SK-N-SH (cell line): ENCODE results near the gene SYT7. TPM values are rescaled to one million over a fixed set of nuclear protein-coding genes. Genes with fewer than 3 reads are reported as not detected.
A peak's percentile ranks its signal among the peaks of the same experiment; 100 is the strongest.
"Not testable (repeated sequence)": the region's sequence is repeated elsewhere in the genome, so short reads cannot be mapped to it uniquely, and the experiment has no call there.

ENCODE experiments used
- CTCF ChIA-PET: fragments of 300-600, 350-600 bp; formaldehyde crosslinking; extraction: SDS; loops from one replicate; lab custom pipeline; 2021; lab: Yijun Ruan, JAX
- POLR2A ChIA-PET: fragments of 350-600 bp; sonication (Branson Sonifier 250); formaldehyde crosslinking; extraction: SDS; loops from one replicate; lab custom pipeline; 2020; ENCODE audit warnings: antibody characterized with exemption, inconsistent platforms; lab: Yijun Ruan, JAX
- DNase-seq: peaks from one replicate; pipeline ENCODE4 v3.0.0; 2012
- H2AFZ ChIP-seq: fragments of 200-600 bp; sonication (generic); 2 replicates; pipeline ENCODE4 v1.8.1; 2016; ENCODE audit warnings: antibody characterized with exemption, mild to moderate bottlenecking, low read depth
- H3F3A ChIP-seq: fragments of 200-600 bp; sonication (generic); replicated peaks from 2 replicates; pipeline ENCODE3; 2016; ENCODE audit warnings: antibody characterized with exemption, mild to moderate bottlenecking; ENCODE audit not compliant: insufficient read depth
- H3K27ac ChIP-seq, 2 experiments: fragments of 200-500 bp in 1 of 2; fragments of 200-600 bp in 1 of 2; sonication (Bioruptor generic) in 1 of 2; sonication (generic), shearing (Covaris generic) in 1 of 2; 2 replicates each; pipeline versions ENCODE4 v1.5.1 to v1.6.1; 2014 to 2016; ENCODE audit warnings: low read depth in 2 of 2, inconsistent platforms in 1 of 2, low read length in 1 of 2, mild to moderate bottlenecking in 1 of 2, mixed read lengths in 1 of 2
- H3K27me3 ChIP-seq: fragments of 200-600 bp; sonication (generic), shearing (Covaris generic); 2 replicates; pipeline ENCODE4 v1.6.1; 2016; ENCODE audit warnings: mixed run types; ENCODE audit not compliant: insufficient read depth
- H3K36me3 ChIP-seq, 2 experiments: fragments of 200-500 bp in 1 of 2; fragments of 200-600 bp in 1 of 2; sonication (Bioruptor generic) in 1 of 2; sonication (generic) in 1 of 2; replicated peaks in 1 of 2; 2 replicates each; pipeline versions ENCODE3 to v1.5.1; 2014 to 2016; ENCODE audit warnings: low read length in 1 of 2, mild to moderate bottlenecking in 1 of 2; ENCODE audit not compliant: insufficient read depth in 2 of 2, control insufficient read depth in 1 of 2
- H3K4me1 ChIP-seq, 2 experiments: fragments of 200-500 bp in 1 of 2; fragments of 200-600 bp in 1 of 2; sonication (Bioruptor generic) in 1 of 2; sonication (generic), shearing (Covaris generic) in 1 of 2; 2 replicates each; pipeline versions ENCODE4 v1.5.1 to v1.6.1; 2014 to 2016; ENCODE audit warnings: low read depth in 1 of 2, low read length in 1 of 2, mixed run types in 1 of 2; ENCODE audit not compliant: insufficient read depth in 2 of 2, control insufficient read depth in 1 of 2
- H3K4me2 ChIP-seq: fragments of 200-600 bp; sonication (generic), shearing (Covaris generic); 2 replicates; pipeline ENCODE4 v1.6.1; 2017; ENCODE audit warnings: mixed run types
- H3K4me3 ChIP-seq, 2 experiments: fragments of 200-500 bp in 1 of 2; fragments of 200-600 bp in 1 of 2; sonication (Bioruptor generic) in 1 of 2; sonication (generic), shearing (Covaris generic) in 1 of 2; 2 replicates each; pipeline versions ENCODE4 v1.5.1 to v1.8.1; 2014 to 2016; ENCODE audit warnings: low read depth in 2 of 2, inconsistent platforms in 1 of 2, low read length in 1 of 2, mild to moderate bottlenecking in 1 of 2, mixed read lengths in 1 of 2, moderate library complexity in 1 of 2
- H3K79me2 ChIP-seq: fragments of 200-600 bp; sonication (generic); 2 replicates; pipeline ENCODE4 v1.8.1; 2017; ENCODE audit warnings: mild to moderate bottlenecking; ENCODE audit not compliant: insufficient read depth
- H3K9ac ChIP-seq: fragments of 200-600 bp; sonication (generic); 2 replicates; pipeline ENCODE4 v1.6.1; 2017; ENCODE audit warnings: mixed run types
- H3K9me2 ChIP-seq: fragments of 200-600 bp; sonication (generic); 2 replicates; pipeline ENCODE4 v1.6.1; 2017; ENCODE audit warnings: mixed run types
- H3K9me3 ChIP-seq: fragments of 200-600 bp; sonication (generic); 2 replicates; pipeline ENCODE4 v1.6.1; 2017; ENCODE audit warnings: mixed run types, mild to moderate bottlenecking, moderate library complexity
- H4K20me1 ChIP-seq: fragments of 200-600 bp; sonication (generic); 2 replicates; pipeline ENCODE4 v1.6.1; 2017; ENCODE audit warnings: mild to moderate bottlenecking, mixed run types; ENCODE audit not compliant: insufficient read depth
- CHD2 ChIP-seq: fragments of 150-350 bp; IDR thresholded peaks from 2 replicates; pipeline ENCODE4 v1.6.1; 2018; ENCODE audit warnings: low read length; ENCODE audit not compliant: partially characterized antibody
- ELF1 ChIP-seq: IDR thresholded peaks from 2 replicates; pipeline ENCODE4 v1.4.0; 2012
- EP300 ChIP-seq, 2 experiments: IDR thresholded peaks; 2 replicates each; pipeline versions ENCODE4 v1.4.0 to v1.6.1; 2012; ENCODE audit warnings: borderline replicate concordance in 1 of 2, low read depth in 1 of 2, low read length in 1 of 2
- FOXJ3 ChIP-seq: sonication (generic); formaldehyde crosslinking; IDR thresholded peaks from 2 replicates; pipeline ENCODE4 v1.5.1; 2020; ENCODE audit warnings: mild to moderate bottlenecking, missing genetic modification reagents
- GATA2 ChIP-seq: sonication (generic); formaldehyde crosslinking; IDR thresholded peaks from 2 replicates; pipeline ENCODE4 v1.5.0; 2020; ENCODE audit warnings: mild to moderate bottlenecking, missing genetic modification reagents
- JUND ChIP-seq: IDR thresholded peaks from 2 replicates; pipeline ENCODE4 v1.4.0; 2012
- MAX ChIP-seq: IDR thresholded peaks from 2 replicates; pipeline ENCODE4 v1.4.0; 2012; ENCODE audit warnings: low read depth
- MXI1 ChIP-seq: IDR thresholded peaks from 2 replicates; pipeline ENCODE4 v1.6.1; 2012; ENCODE audit warnings: mild to moderate bottlenecking, low read depth, low read length, improper control_type of control experiment
- SIN3A ChIP-seq: IDR thresholded peaks from 2 replicates; pipeline ENCODE4 v1.6.1; 2012; ENCODE audit warnings: low read depth, mild to moderate bottlenecking, low read length, moderate library complexity, borderline replicate concordance
- SMC3 ChIP-seq: IDR thresholded peaks from 2 replicates; pipeline ENCODE4 v1.6.1; 2012; ENCODE audit warnings: low read depth, low read length, improper control_type of control experiment
- TCF12 ChIP-seq: IDR thresholded peaks from 2 replicates; pipeline ENCODE4 v1.4.0; 2012
- WGBS: methylation state at CpG from one replicate; pipeline ENCODE4 v1.1.6; 2017; ENCODE audit warnings: low lambda C conversion rate; 5-methylcytosine and 5-hydroxymethylcytosine counted together
- polyA plus RNA-seq, 3 experiments: library from polyadenylated mRNA; depleted of rRNA; stranded (reverse); fragments of >200 nt; gene quantifications; 2 replicates each; pipeline ENCODE4 v1.2.3, GENCODE V29; 2012
- TF ChIP-seq, protein P1 (sequence below): IDR thresholded peaks from 2 replicates; pipeline ENCODE4 v1.4.0; 2012; ENCODE audit warnings: low read depth, borderline replicate concordance
- TF ChIP-seq, protein P2 (sequence below): IDR thresholded peaks from 2 replicates; pipeline ENCODE4 v1.6.1; 2012; ENCODE audit warnings: mild to moderate bottlenecking, low read depth, low read length, moderate library complexity

Gene SYT7
- polyA plus RNA-seq, 1 of the 3 experiments (the other 2 are of a cell fraction), result 1.1 TPM

DNA sequence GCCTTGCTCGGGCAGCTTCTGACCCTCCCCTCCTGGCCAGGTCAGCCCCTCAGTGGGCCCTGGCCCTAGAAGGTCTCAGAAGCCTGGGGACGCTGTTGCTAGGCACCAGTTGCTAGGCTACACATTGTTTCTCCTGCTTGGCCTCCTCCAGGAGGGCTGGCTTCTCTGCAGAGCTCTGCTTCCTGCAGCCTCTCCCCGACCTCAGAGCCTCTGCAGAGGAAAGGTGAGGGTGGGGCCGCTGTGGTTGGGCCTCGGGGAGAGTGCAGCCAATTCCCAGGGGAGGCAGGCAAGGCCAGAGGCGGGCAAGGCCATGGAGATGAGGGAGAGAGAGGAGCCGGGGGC, 99.9 kb downstream of the SYT7 start:
- no peaks in the 10 kb centered on the region for H3F3A ChIP-seq
- no peak overlapping the region for H2AFZ ChIP-seq
- TF ChIP-seq SIN3A (no peak), EP300 (IDR thresholded peaks at IDR 0.05; ENCODE audit: borderline replicate concordance in 1 of 2, low read depth in 1 of 2, low read length in 1 of 2) (no peak), TCF12 (no peak), MXI1 (peak; percentile 36; the same call in 1 of the 2 replicates), SMC3 (no peak)
- WGBS, result 46% methylated on average over 7 of the region's 7 CpGs
- H4K20me1 ChIP-seq, result no peaks in the 10 kb centered on the region
- DNase-seq, result peak; percentile 79
- no peak overlapping the region for H3K4me3 ChIP-seq
- no peaks in the 10 kb centered on the region for H3K79me2 ChIP-seq
- ChIA-PET POLR2A (no interaction called here), CTCF (interaction anchor here (0.9 to 21.8 kb wide), 6 partner anchors 21 to 157 kb away, joined by 3 to 670 read pairs (median 71); partner anchors contain the start of genes LRRC10B and SYT7)
- no peak overlapping the region for H3K27ac ChIP-seq
- no peak overlapping the region for H3K4me2 ChIP-seq
- no peak overlapping the region for H3K9ac ChIP-seq
- no peaks in the 10 kb centered on the region for H3K27me3 ChIP-seq
- H3K4me1 ChIP-seq, result peaks cover 0 to 12% of the 10 kb centered on the region in 2 experiments; a peak in 1 of 4 replicates
- no peaks in the 10 kb centered on the region for H3K9me2 ChIP-seq
- H3K9me3 ChIP-seq, result no peaks in the 10 kb centered on the region
- H3K36me3 ChIP-seq, result no peaks in the 10 kb centered on the region

DNA sequence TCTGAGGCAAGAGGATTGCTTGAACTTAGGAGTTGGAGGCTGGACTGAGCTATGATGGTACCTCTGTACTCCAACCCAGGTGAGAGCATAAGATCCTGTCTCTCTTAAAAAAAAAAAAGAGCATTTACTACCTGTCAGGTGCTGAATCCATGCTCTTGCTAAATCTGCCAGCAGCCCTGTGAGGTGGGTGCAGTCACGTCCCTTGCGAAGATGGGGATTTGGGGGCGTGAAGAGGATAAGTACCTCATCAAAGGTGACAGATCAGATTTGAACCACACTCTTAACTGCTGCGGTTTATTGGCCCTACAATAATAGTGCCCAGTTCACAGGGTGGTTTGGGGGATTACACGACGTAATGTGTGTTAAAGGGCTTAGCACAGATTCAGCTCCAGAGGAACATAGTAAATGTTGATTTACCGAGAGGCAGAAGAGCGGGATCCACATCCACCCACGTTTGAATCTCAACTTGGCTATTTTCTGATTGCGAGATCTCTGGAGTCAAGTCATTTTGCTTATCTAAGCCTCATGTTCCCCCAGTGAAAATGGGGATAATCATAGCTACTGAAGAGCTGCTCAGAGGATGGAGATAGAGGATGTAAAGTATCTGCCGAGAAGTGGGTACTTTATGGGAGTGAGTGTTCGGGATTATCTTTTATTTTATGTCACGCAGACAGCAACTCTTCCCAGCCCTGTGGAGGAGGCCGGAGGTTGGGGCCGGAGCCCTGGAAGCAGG, 100.4 kb downstream of the SYT7 start:
- Histone ChIP-seq H3K79me2 (no peaks in the 10 kb centered on the region), H3K4me3 (no peak overlapping the region), H3K9me3 (no peaks in the 10 kb centered on the region), H2AFZ (no peak overlapping the region), H3K27ac (no peak overlapping the region), H4K20me1 (no peaks in the 10 kb centered on the region), H3K9me2 (no peaks in the 10 kb centered on the region), H3K9ac (no peak overlapping the region), H3K4me2 (no peak overlapping the region), H3K36me3 (no peaks in the 10 kb centered on the region), H3K27me3 (no peaks in the 10 kb centered on the region), H3F3A (no peaks in the 10 kb centered on the region), H3K4me1 (peaks cover 0 to 12% of the 10 kb centered on the region in 2 experiments; a peak in 1 of 4 replicates)
- 91% methylated on average over 15 of the region's 15 CpGs for WGBS
- DNase-seq, result no peak
- CTCF ChIA-PET, result interaction anchor here (0.9 to 21.8 kb wide), 9 partner anchors 22 to 254 kb away, joined by 3 to 670 read pairs (median 19); partner anchors contain the start of genes LRRC10B and SYT7
- TF ChIP-seq JUND, result no peak
- no peak for TF ChIP-seq EP300 (IDR thresholded peaks at IDR 0.05; ENCODE audit: borderline replicate concordance in 1 of 2, low read depth in 1 of 2, low read length in 1 of 2)
- TF ChIP-seq, protein P1, sequence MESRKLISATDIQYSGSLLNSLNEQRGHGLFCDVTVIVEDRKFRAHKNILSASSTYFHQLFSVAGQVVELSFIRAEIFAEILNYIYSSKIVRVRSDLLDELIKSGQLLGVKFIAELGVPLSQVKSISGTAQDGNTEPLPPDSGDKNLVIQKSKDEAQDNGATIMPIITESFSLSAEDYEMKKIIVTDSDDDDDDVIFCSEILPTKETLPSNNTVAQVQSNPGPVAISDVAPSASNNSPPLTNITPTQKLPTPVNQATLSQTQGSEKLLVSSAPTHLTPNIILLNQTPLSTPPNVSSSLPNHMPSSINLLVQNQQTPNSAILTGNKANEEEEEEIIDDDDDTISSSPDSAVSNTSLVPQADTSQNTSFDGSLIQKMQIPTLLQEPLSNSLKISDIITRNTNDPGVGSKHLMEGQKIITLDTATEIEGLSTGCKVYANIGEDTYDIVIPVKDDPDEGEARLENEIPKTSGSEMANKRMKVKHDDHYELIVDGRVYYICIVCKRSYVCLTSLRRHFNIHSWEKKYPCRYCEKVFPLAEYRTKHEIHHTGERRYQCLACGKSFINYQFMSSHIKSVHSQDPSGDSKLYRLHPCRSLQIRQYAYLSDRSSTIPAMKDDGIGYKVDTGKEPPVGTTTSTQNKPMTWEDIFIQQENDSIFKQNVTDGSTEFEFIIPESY, result no peak
- TF ChIP-seq MAX, result no peak
- TF ChIP-seq ELF1, result no peak
- TF ChIP-seq FOXJ3 (CRISPR knock-in tag), result no peak
- TF ChIP-seq CHD2, result no peak
- TF ChIP-seq, protein P2, sequence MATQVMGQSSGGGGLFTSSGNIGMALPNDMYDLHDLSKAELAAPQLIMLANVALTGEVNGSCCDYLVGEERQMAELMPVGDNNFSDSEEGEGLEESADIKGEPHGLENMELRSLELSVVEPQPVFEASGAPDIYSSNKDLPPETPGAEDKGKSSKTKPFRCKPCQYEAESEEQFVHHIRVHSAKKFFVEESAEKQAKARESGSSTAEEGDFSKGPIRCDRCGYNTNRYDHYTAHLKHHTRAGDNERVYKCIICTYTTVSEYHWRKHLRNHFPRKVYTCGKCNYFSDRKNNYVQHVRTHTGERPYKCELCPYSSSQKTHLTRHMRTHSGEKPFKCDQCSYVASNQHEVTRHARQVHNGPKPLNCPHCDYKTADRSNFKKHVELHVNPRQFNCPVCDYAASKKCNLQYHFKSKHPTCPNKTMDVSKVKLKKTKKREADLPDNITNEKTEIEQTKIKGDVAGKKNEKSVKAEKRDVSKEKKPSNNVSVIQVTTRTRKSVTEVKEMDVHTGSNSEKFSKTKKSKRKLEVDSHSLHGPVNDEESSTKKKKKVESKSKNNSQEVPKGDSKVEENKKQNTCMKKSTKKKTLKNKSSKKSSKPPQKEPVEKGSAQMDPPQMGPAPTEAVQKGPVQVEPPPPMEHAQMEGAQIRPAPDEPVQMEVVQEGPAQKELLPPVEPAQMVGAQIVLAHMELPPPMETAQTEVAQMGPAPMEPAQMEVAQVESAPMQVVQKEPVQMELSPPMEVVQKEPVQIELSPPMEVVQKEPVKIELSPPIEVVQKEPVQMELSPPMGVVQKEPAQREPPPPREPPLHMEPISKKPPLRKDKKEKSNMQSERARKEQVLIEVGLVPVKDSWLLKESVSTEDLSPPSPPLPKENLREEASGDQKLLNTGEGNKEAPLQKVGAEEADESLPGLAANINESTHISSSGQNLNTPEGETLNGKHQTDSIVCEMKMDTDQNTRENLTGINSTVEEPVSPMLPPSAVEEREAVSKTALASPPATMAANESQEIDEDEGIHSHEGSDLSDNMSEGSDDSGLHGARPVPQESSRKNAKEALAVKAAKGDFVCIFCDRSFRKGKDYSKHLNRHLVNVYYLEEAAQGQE, result no peak
- TF ChIP-seq GATA2 (CRISPR knock-in tag), result no peak
- POLR2A ChIA-PET, result no interaction called here

GRCh38 chr11:61479360-61480058, 101.4 kb downstream of the SYT7 start:
- H3K36me3 ChIP-seq, H3K4me2 ChIP-seq, H2AFZ ChIP-seq, H3F3A ChIP-seq, H3K9me3 ChIP-seq, H3K4me3 ChIP-seq, H4K20me1 ChIP-seq, DNase-seq, H3K9ac ChIP-seq, POLR2A ChIA-PET, H3K9me2 ChIP-seq, H3K27ac ChIP-seq, H3K79me2 ChIP-seq, H3K27me3 ChIP-seq: not testable (repeated sequence)
- peaks cover 0 to 12% of the 10 kb centered on the region in 2 experiments; a peak in 1 of 4 replicates for H3K4me1 ChIP-seq
- WGBS, result 82% methylated on average over 11 of the region's 11 CpGs
- CTCF ChIA-PET, result interaction anchor here (0.7 to 21.8 kb wide), 17 partner anchors 11 to 255 kb away, joined by 3 to 670 read pairs (median 19); partner anchors contain the start of genes LRRC10B and SYT7
